Lower leg skin (tissue), 3 donors: ENCODE data around the gene NCOA5.

ENCODE experiments used
- POLR2A ChIP-seq, 2 donors: fragments of 450-650 bp; IDR thresholded peaks; one replicate each; pipeline ENCODE4 v1.6.1; 2016 to 2017; ENCODE audit warnings: antibody characterized with exemption in 2 of 2, mild to moderate bottlenecking in 1 of 2, moderate library complexity in 1 of 2
- TF ChIP-seq, protein P1 (sequence below), 3 donors: fragments of 450-650 bp; IDR thresholded peaks; one replicate each; pipeline ENCODE4 v1.5.1; 2016; ENCODE audit warnings: antibody characterized with exemption in 3 of 3, mild to moderate bottlenecking in 3 of 3, moderate library complexity in 2 of 3

DNA sequence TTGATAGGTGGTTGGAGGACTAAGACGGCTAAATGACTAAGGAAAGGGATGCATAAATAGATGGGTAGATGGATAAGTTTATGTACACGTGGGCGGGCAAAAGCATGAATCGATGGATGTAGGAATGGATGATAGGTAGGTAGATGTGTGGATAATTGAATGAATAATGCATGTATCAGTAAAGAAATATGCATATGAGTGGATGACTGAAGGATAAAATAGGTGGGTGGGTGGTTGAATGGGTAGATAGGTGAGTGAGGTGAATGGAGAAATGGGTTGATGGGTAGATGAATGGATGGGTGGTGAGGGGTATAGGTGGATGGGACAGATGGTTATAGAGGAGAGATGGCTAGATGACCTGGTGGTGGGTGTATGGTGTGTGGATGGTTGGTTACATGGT is 40.6 kb downstream of the NCOA5 start:
- no peak for TF ChIP-seq POLR2A (IDR thresholded peaks at IDR 0.05)
- TF ChIP-seq, protein P1, sequence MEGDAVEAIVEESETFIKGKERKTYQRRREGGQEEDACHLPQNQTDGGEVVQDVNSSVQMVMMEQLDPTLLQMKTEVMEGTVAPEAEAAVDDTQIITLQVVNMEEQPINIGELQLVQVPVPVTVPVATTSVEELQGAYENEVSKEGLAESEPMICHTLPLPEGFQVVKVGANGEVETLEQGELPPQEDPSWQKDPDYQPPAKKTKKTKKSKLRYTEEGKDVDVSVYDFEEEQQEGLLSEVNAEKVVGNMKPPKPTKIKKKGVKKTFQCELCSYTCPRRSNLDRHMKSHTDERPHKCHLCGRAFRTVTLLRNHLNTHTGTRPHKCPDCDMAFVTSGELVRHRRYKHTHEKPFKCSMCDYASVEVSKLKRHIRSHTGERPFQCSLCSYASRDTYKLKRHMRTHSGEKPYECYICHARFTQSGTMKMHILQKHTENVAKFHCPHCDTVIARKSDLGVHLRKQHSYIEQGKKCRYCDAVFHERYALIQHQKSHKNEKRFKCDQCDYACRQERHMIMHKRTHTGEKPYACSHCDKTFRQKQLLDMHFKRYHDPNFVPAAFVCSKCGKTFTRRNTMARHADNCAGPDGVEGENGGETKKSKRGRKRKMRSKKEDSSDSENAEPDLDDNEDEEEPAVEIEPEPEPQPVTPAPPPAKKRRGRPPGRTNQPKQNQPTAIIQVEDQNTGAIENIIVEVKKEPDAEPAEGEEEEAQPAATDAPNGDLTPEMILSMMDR (IDR thresholded peaks at IDR 0.05), result no peak
